Measurements from ENCODE around the gene P2RX4. TPM values are rescaled to one million over a fixed set of nuclear protein-coding genes. Genes with fewer than 3 reads are reported as not detected.

The P2RX4 gene
- total and polyA plus RNA-seq, 4 donors, result 16.5 to 32.1 (median 21.8) TPM

GRCh38 chr12:121259074-121259473 lies 49.1 kb downstream of the P2RX4 start:
- WGBS, result 97% methylated on average over 11 of the region's 11 CpGs
- Histone ChIP-seq H3K9ac (ENCODE audit: low read depth in 1 of 2, low read length in 2 of 2) (no peak overlapping the region), H3K9me3 (ENCODE audit: control insufficient read depth in 4 of 4, low read length in 3 of 4) (no peaks in the 10 kb centered on the region), H3K4me3 (ENCODE audit: low read depth in 1 of 3, low read length in 3 of 3) (no peak overlapping the region), H3K36me3 (ENCODE audit: control insufficient read depth in 4 of 4, insufficient read depth in 3 of 4, low read depth in 1 of 4, low read length in 3 of 4) (peaks cover 8 to 66% (median 39%) of the 10 kb centered on the region in 4 donors), H3K27ac (ENCODE audit: low read depth in 1 of 2, low read length in 2 of 2) (no peak overlapping the region), H3K4me1 (ENCODE audit: control insufficient read depth in 4 of 4, insufficient read depth in 4 of 4, low read length in 3 of 4) (no peaks in the 10 kb centered on the region), H3K27me3 (ENCODE audit: control insufficient read depth in 4 of 4, insufficient read depth in 4 of 4, low read length in 3 of 4) (no peaks in the 10 kb centered on the region)
- no peak for DNase-seq (ENCODE audit: low spot score)
- TF ChIP-seq JUND (IDR thresholded peaks at IDR 0.05), result no peak
- TF ChIP-seq NR2F2 (IDR thresholded peaks at IDR 0.05), result no peak
- TF ChIP-seq TAF1 (conservative IDR thresholded peaks at IDR 0.05), result no peak
- no peak for TF ChIP-seq ZBTB33 (IDR thresholded peaks at IDR 0.05)
- TF ChIP-seq SP1 (IDR thresholded peaks at IDR 0.05), result no peak
- TF ChIP-seq RAD21 (IDR thresholded peaks at IDR 0.05), result no peak
- no peak for TF ChIP-seq HNF4G (IDR thresholded peaks at IDR 0.05)
- TF ChIP-seq ATF3 (IDR thresholded peaks at IDR 0.05), result no peak
- no peak for TF ChIP-seq MAX (IDR thresholded peaks at IDR 0.05)
- TF ChIP-seq CTCF (IDR thresholded peaks at IDR 0.05; ENCODE audit: low read depth, low read length, missing input control), result no peak
- no peak for TF ChIP-seq RXRA (IDR thresholded peaks at IDR 0.05)
- TF ChIP-seq YY1 (IDR thresholded peaks at IDR 0.05), result no peak
- TF ChIP-seq EGR1 (IDR thresholded peaks at IDR 0.05; ENCODE audit: low read depth in 2 of 2), result no peak
- TF ChIP-seq FOXA1 (IDR thresholded peaks at IDR 0.05), result no peak
- no peak for TF ChIP-seq HNF4A (conservative IDR thresholded peaks at IDR 0.05)

- Histone ChIP-seq H3K27me3 (ENCODE audit: control insufficient read depth in 4 of 4, insufficient read depth in 4 of 4, low read length in 3 of 4) (no peaks in the 10 kb centered on the region), H3K9ac (ENCODE audit: low read depth in 1 of 2, low read length in 2 of 2) (no peak overlapping the region), H3K9me3 (ENCODE audit: control insufficient read depth in 4 of 4, low read length in 3 of 4) (no peaks in the 10 kb centered on the region), H3K4me3 (ENCODE audit: low read depth in 1 of 3, low read length in 3 of 3) (no peak overlapping the region), H3K36me3 (ENCODE audit: control insufficient read depth in 4 of 4, insufficient read depth in 3 of 4, low read depth in 1 of 4, low read length in 3 of 4) (peaks cover 8 to 67% (median 36%) of the 10 kb centered on the region in 4 donors), H3K4me1 (ENCODE audit: control insufficient read depth in 4 of 4, insufficient read depth in 4 of 4, low read length in 3 of 4) (no peaks in the 10 kb centered on the region), H3K27ac (ENCODE audit: low read depth in 1 of 2, low read length in 2 of 2) (no peak overlapping the region)
- TF ChIP-seq FOXA2 (IDR thresholded peaks at IDR 0.05) (no peak), MAX (IDR thresholded peaks at IDR 0.05) (no peak), RXRA (IDR thresholded peaks at IDR 0.05) (no peak), HNF4G (IDR thresholded peaks at IDR 0.05) (no peak), GABPA (IDR thresholded peaks at IDR 0.05 in 1 of 2, conservative IDR thresholded peaks at IDR 0.05 in 1 of 2) (no peak), ATF3 (IDR thresholded peaks at IDR 0.05) (no peak)
- DNase-seq (ENCODE audit: low spot score), result no peak
- WGBS, result 94% methylated on average over 7 of the region's 7 CpGs
Observed at GRCh38 chr12:121260091-121260490, 50.2 kb downstream of the P2RX4 start.

Measured in liver (tissue), 9 donors.